ENCODE data around the gene LINGO1.

GRCh38 chr15:77564938-77565337 lies 67.8 kb downstream of the LINGO1 start:
- no peak for TF ChIP-seq CTCF (IDR thresholded peaks at IDR 0.05)
- TF ChIP-seq POLR2A (IDR thresholded peaks at IDR 0.05; ENCODE audit: low read depth), result no peak
- no peak for TF ChIP-seq POLR2AphosphoS5 (IDR thresholded peaks at IDR 0.05)

Measured in esophagus muscularis mucosa (tissue), 3 donors.